Muscle of back (tissue), 11 donors: Measurements from ENCODE around the gene MOB1A. TPM values are rescaled to one million over a fixed set of nuclear protein-coding genes. Genes with fewer than 3 reads are reported as not detected.
A peak's percentile ranks its signal among the peaks of the same experiment; 100 is the strongest.
"Not testable (repeated sequence)": the region's sequence is repeated elsewhere in the genome, so short reads cannot be mapped to it uniquely, and the experiment has no call there.

Experiments
- DNase-seq, 3 donors: peaks; one replicate each; pipeline versions ENCODE4 v3.0.0 to v3.0.0-alpha.2; 2013
- polyA plus RNA-seq, 10 donors: library from polyadenylated mRNA; unstranded; fragments of 120-200 nt; gene quantifications; one replicate each; pipeline ENCODE4 v1.2.1, GENCODE V29; 2013; ENCODE audit not compliant: insufficient read length in 10 of 10

The MOB1A gene
- polyA plus RNA-seq, 10 donors = 43.1 to 63.8 (median 54.9) TPM

GRCh38 chr2:74152954-74153353, 25.7 kb downstream of the MOB1A start:
- no peak for DNase-seq

GRCh38 chr2:74149570-74150319, 28.9 kb downstream of the MOB1A start:
- no peak for DNase-seq

GRCh38 chr2:74149247-74149525, 29.5 kb downstream of the MOB1A start:
- DNase-seq = no peak

- no peak for DNase-seq
These were observed 30.0 kb downstream of the MOB1A start for GRCh38 chr2:74148457-74149246.

GRCh38 chr2:74147727-74148456, 30.8 kb downstream of the MOB1A start, which contains the start of gene BOLA3:
Gene BOLA3 (minus strand): TSS chr2:74147912. CDS start chr2:74147874, 38 bp downstream.
- DNase-seq = peak; percentile 77 to 94 (median 87)

- no peak for DNase-seq
These were observed 31.6 kb downstream of the MOB1A start for GRCh38 chr2:74146929-74147726.

- no peak for DNase-seq
These were observed 36.3 kb downstream of the MOB1A start for GRCh38 chr2:74142340-74142739.

- no peak for DNase-seq
These were observed 39.9 kb downstream of the MOB1A start for GRCh38 chr2:74138600-74139323.

- no peak for DNase-seq
These were observed 40.8 kb downstream of the MOB1A start for GRCh38 chr2:74137651-74138599.

- DNase-seq = no peak
These were observed 46.8 kb downstream of the MOB1A start for GRCh38 chr2:74131901-74132300.

- no peak for DNase-seq
These were observed 48.3 kb downstream of the MOB1A start for GRCh38 chr2:74130211-74130995.

- DNase-seq = no peak
These were observed 50.5 kb downstream of the MOB1A start for GRCh38 chr2:74128206-74128605.

- DNase-seq = not testable (repeated sequence)
These were observed 54.7 kb downstream of the MOB1A start for GRCh38 chr2:74123955-74124354.

- DNase-seq = not testable (repeated sequence)
These were observed 56.8 kb downstream of the MOB1A start for GRCh38 chr2:74121846-74122245.

GRCh38 chr2:74119912-74120825, 58.5 kb downstream of the MOB1A start:
- DNase-seq = peak; percentile 62 to 91 (median 84)

GRCh38 chr2:74119339-74119738, 59.3 kb downstream of the MOB1A start:
- DNase-seq = no peak

GRCh38 chr2:74111380-74111779, 67.3 kb downstream of the MOB1A start:
- DNase-seq = no peak

- DNase-seq = no peak
These were observed 68.1 kb downstream of the MOB1A start for GRCh38 chr2:74110537-74110936.
